CD4-positive, alpha-beta T cell treated with Interferon gamma for 1 hour (primary cell): ENCODE results near the gene C6orf89.

Source experiments
- DNase-seq: peaks from one replicate; pipeline ENCODE4 v3.0.0-alpha.2; 2020

C6orf89 gene

DNA sequence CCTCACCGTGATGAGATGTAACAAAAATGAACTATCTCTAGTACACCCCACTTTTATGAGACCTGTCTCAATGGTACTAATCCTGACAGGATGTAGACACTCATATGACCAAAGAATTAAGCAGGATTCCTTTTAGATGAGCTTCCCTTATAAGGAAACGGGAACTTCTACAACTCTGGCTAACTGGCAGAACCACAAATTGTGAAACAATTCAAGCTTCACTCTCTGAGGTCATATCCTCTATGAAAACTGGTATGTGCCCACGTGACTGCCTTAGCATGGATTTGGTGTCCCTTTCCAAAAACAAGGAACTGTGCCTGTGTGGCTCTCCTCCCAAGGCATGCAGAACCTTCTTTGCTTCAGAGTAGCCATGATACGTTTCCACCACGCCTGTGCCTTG, 32.4 kb upstream of the C6orf89 start:
- peak; percentile 46 for DNase-seq

DNA sequence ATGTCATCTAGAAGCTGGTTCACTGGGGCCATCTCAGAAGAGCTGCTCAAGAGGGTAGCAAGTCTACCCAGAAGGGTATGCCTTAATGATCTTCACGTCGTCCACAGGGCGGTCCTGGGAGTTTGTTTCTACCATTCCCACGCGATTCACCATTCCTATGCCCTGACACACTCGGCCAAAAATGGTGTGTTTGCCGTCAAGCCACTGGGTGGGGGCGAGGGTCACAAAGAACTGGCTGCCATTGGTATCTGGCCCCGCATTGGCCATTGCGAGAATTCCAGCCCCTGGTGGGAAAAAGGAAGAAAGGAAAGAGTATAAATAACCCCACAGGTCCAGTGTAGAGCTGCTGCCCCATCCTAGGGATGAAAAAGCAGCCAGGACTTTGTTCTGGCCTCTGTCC, 30.0 kb upstream of the C6orf89 start:
- no peak for DNase-seq

DNA sequence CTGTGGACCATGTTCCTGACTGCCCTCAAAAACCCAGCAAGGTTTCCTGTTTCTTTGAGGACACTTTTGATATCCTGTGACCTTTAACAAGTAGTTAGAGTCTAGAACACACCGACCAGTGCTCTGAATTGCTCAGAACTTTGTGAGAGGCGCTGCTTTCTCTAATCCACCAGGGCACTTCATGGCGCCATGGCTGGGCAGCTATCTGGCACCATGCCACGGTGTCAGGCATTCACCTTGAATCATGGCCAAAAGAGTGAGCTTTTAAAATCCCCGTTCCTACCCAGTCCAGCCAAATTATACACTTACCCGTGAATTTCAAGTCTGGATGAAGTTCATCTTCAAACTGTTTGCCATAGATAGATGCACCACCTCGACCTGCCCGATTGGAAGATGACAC, 29.5 kb upstream of the C6orf89 start:
- DNase-seq, result no peak

DNA sequence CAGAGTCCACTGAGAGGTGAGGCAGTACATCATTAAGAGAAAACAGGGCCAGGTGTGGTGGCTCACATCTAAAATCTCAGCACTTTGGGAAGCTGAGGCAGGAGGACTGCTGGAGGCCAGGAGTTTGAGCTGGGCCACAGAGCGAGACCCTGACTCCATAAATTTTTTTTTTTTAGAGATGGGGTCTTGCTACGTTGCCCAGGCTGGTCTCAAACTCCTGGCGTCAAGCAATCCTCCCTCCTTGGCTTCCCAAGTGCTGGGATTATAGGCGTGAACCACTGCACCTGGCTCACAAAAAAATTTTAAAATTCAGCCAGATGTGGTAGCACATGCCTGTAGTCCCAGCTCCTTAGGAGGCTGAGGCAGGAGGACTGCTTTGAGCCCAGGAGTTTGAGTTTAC, 28.4 kb upstream of the C6orf89 start:
- DNase-seq, result no peak

DNA sequence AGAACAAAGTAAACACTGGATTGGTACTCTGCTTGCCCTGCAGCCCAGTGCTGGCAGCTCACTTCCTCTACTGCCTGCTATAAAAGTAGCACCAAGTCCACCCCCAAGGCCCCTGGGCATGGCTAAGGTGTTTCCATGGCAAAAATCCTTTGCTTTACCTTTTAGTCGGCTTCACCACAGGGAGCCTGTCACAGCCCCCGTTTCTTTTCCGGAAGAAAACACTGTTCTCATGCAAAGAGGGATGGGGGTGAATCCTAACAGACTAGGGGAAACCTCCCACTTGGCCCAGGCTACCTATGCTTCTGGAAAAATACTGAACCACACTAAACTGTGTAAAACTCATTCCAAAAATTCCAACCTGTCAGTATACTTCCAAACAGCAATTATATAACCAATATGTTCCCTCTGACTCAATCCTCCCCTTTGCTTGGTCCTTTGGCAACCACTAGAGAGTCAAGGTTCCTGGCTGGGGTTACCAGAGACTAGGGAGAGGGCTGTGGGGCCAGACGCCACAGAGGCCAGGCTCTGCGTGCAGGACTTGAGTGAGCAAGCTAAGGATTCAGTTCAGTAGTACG, 27.3 kb upstream of the C6orf89 start:
- no peak for DNase-seq

DNA sequence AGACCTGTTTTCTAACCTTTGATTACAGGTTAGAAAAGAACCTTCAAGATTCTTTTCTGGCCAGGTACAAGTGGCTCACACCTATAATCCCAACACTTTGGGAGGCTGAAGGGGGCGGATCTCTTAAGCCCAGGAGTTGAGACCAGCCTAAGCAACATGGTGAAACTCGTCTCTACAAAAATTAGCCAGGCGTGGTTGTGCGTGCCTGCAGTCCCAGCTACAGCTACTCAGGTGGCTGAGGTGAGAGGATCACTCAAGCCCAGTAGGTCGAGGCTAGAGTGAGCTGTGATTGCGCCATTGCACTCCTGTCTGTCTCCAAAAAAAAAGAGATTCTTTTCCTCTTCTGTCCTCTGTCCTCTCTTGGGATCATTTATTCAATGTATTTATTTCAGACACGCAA, 25.6 kb upstream of the C6orf89 start:
- no peak for DNase-seq

DNA sequence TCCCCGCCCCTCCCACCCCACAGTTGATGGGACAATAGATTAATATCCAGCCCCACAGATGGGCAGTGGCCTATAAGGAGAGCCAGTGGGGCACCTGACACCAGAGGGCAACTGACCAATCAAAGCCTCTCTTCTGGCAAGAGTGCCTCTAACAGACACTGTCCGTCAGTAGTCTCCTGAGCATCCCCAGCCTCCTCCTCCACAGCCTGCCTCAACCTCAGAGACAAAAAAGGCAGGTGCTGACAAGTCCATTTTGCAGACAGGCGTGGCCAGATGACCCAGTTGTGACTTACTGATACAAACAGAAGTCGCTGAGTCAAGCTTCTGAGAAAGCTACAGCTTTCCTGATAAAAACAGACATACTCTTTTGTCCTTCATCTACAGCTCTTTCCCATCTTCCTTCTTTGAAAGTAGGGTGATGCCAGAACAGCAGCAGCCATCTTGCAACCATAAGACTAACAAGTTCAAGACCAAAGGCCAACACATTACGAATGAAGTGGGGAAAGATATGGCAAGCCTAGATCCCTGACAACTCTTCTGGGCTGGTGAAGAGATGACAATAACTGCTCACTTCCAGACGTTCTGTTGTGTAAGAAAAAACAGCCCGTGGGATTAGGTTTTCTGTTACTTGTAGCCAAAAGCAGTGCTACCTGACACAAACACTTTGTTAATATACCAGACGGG, 23.4 kb upstream of the C6orf89 start:
- no peak for DNase-seq

DNA sequence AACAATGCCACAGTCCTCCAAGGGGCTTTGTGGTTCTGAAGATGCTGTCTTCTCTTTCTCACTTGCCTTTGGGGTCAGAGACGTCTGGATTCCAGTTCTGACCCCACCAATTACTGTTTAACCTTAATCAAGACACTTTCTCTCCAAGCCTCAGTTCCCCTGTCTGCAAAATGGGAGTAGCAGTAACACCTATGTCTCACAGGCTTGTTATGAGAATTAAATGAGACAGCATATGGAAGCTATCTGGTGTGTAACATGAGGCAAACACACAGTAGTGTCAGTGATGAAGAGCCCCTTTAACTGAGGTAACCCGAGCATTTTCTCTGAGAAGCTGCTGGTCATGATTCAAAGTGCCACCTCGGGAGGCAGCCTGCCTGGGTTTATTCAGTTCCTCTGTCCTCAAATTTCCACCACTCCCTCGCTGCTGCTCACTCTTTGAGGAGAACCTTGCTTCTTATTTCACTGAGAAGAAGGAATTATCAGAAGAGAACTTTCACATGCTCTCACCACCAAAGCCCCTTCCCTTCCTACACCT, 22.8 kb upstream of the C6orf89 start:
- DNase-seq, result no peak

DNA sequence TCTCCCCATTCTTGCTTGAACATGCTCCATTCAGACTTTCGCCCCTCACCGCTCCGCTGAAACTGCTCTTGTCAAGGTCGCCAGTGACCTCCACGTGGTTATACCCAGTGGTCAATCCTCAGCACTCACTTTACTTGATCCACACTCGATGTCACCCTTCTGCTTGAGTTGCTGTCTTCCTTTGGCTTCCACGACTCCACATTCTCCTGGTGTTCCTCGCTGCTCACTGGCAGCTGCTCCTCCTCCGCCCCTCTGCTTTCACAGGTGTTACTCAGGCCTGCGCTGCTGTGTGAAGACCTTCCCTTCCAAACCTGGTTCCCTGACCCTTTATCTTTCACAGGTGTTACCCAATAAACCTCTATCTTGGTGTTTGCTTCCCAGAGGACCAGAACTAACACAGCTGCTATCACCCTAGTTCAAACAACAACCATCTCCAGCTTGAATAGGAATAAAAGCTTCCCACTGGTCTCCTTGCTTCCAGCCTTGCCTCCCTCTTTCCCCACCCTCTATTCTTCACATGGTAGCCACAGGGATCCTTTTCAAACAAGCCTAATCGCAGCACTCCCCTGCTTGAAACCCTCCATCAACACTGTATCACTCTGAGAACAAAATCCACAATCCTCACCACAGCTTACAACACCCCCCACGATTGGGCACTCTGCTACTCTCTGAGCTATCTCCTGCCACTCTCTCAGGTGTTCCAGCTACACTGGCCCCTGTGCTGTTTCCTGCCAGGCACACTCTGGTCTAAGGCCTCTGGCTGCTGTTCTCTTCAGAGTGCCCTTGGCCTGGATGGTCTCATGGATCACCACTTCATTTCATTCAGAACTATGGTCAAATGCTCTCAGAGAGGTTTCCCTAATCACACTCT, 21.8 kb upstream of the C6orf89 start:
- DNase-seq, result no peak

DNA sequence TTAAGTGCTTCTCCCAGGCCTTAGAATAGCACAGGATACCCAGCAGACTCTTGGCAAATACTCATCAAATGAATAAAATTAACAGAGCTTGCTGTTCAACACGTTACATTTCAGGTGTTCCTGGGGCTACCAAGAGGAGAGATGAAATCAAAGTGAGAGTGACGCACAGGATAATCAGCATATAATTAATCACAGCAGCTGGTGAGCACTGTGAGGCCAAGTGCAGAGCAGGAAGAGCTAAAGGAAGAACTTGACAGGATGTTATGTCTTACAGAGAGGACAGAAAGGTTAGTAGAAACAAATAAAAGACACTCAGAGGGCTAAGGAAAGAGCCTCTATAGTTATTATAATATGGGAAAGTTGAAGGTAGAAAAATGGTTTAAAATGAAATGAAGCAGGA, 19.9 kb upstream of the C6orf89 start:
- no peak for DNase-seq

DNA sequence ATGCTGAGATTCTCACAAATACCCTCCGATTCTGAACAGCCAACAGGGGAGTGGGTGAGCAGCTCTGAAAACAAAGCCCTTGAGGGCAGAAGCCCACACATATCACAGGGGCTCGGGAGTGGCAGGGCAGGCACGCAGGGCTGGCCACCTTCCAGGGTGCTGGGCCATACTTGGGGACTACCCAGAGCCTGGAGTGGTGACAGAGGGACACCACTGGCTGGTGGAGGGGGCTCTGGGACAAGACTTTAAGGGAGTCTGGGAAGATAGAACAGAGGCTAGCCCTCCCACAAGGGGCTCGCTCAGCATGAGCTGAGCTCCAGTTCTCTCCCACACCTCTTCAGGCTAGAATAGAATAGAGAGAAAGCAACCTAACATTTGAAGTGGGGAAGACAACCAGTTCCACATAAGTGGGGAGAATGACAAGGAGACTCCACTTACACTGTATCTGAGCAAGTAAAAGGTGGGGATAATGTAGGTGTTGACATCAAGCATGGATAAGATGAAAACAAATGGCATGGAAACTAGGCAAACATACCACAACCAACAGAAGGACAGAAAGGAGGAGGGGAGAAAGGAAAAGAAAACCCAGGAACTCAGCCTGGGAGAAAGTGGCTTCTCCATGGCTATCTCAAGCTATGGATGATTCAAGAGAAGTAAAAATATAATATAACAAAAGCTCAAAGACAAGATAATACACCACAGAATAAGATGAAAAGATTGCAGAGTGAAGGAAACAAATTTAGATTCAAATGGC, 18.1 kb upstream of the C6orf89 start:
- no peak for DNase-seq

DNA sequence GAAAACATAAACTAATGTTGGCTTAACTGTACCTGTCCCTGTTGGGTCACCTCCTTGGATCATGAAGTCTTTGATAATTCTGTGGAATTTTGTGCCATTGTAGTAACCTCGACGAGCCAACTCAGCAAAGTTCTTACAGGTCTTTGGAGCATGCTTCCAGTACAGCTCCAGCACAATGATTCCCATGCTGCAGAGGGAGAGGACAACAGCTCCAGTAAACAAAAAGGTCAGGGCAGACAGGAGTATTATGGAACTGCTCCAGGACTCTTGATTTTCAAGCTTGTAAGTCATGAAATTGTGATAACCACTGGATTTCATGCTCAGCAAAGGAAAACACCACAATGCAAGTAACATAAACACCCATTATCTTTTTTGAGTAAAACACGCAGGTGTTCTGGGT, 14.1 kb upstream of the C6orf89 start:
- DNase-seq, result no peak

DNA sequence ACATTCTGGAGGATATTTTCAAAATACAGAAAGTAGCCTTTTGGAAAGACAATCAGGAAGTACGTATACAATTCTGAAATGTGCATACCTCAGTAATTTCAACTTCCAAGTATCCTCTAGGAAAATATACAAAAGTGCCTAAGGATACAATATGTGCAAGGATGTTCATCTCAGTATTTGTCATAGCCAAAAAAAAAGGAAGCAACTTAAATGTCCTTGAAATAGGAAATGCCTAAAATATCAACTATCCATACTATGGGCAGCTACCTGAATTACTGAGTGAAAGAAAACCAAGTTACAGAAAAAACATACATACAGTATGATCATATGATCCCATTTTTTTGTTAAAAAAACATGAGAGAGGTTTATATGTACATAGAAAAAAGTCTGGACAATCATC, 12.6 kb upstream of the C6orf89 start:
- no peak for DNase-seq

DNA sequence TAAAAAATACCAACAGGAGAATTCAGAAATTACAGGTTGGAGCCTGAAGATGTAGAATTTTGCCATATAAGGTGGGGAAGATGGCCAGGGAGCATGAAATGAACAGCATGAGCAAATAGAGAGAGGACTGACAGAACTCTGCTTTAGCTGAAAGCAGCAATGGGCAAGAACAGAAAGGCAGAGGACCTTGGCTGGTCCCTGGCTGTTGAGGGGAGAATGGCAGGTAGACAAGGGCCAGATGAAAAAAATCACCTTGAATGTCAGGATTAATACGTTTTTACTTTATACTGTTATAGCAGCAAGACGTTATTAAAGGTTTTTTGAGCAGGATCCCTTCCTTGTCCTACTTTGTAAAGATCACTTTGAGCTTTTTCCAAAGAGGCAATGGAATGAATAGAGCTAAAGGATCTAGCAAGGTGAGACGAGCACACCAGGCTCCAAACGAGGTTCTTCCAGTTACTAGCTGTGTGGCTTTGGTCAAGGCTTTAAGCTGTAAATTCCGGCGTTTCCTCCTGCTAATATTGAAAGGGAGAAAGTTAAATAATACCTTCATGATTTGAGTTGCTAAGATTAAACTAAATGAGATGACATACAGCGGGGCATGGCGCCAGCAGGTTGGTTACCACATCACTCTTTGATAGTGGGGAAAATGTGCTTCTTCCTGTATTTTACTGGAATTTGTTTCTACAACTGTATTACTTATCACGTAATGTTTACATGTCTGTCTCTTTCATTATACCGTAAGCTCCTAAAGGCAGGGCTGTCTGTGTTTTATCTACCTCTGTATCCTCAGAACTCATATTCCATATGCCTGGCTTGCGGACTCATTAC, 11.9 kb upstream of the C6orf89 start:
- DNase-seq, result no peak

DNA sequence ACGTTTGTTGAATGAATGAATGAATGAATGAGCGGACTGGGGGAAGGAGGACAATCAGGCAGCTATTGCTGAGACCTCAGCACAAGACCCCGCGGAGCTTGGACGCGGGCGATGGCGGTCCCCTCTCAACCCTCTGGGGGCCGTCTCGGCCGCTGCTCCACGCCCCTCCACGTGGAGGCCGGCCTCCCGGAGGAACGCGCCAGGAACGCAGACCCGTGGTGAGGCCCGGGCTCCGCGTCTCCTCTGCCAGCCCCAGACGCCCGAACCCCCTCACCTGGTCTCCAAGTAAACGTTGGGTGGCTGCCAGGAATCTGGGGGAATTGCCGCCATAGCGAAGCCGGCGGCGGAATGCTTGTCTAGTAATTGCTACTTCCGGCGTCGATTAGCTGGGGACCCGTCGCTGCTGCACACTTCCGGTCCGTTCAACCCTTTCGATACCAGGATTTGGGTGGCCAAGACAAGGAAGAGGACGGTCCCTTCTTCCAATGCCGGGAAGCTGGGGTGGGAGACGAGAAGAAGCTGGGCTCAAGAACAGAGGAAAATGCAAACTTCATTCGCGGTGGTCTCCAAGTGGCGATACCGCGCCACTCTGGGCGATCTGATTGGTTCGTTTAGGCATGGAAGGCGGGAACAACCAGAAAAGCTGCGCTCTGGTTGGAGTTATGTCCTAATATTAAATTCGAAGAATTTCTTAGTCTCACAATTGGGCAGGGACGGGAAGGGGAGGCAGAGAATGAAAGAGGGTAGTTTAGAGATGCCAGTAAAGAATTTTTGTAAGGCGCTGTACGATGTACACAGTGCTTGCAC, 11.1 kb upstream of the C6orf89 start, which contains the start of gene PPIL1:
PPIL1 (minus strand) TSS at position 361 of the 807 bp plus-strand sequence; CDS start at position 330, 31 bp downstream.
- peak; percentile 84 for DNase-seq

DNA sequence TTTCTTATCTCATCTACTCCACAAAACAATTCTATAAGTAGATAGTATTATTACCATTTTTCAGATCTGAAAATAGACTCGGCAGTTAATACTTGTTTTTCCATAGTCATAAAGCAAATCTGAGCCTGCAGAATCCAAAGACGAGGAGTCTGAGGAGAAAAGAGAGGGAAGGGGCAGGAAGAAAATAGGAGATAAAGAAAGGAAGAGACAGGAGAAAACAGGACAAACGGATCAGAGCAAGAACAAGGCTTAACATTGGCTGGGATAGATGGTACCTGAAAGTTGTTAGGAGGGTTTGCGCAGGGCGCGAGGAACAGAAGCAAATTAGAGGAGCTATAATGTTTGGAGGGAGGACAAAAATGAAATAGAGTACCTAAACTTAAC, 10.5 kb upstream of the C6orf89 start:
- DNase-seq, result no peak

DNA sequence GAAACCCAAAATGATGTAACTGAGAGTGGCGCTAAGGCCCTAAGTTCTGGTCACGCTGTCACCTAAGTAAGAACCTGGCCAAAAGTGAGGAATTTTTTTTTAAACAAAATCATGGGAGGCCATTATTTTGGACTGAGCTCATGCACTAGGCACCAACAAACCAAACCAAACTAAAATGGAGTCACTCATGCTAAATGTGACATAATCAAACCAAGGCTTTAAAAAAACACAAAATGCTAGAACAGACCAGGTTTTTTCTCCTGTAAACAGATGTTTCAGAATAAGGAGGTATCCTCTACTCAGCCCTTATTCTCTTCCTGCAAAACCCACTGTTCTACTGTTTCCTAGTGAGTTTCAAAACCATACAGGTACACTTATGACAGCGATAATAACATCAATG, 1.1 kb upstream of the C6orf89 start:
- no peak for DNase-seq

DNA sequence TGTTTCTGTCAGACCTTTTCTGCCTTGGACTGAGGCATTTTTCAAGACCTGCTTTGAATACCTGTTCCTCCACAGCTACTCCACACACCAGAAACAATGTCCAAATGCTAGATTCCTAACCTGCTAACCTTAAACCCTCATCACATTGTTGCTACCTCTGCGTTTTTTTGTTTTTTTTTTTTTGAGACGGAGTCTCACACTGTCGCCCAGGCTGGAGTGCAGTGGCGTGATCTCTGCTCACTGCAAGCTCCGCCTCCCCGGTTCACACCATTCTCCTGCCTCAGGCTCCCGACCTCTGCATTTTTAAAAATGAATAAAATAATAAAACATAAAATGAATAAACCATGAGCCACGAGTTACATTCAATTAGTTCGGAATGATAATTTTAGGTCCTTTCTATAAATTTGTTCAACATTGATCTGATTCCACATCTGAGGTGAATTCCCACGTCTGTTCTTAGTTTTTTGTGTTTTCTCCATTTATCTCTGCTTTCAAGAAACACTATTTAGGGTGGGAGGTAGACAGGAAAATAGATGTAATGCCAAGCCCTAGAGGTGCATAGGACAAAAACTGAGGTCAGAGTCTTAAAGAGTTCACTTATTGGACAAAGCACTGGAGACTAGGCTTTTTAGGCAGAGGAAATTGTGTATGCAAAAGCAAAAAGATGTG, 1.3 kb downstream of the C6orf89 start:
- no peak for DNase-seq

DNA sequence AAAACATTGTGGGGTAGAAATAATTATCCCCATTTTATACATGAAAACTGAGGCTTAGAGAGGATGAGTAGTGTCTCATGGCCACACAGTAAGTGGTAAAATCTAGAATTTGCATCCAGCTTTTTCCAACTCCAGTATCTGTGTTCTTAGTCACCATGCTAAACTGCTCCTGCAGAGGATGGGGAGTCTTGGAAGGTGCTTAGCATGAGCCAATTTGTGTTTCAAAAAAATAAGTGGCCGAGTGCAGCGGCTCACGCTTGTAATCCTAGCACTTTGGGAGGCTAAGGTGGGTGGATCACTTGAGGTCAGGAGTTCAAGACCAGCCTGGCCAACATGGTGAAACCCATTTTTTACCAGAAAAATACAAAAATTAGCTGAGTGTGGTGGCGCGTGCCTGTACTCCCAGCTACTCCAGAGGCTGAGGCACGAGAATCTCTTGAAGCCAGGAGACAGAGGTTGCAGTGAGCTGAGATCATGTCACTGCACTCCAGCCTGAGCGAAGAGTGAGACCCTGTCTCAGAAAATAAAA, 2.4 kb downstream of the C6orf89 start:
- DNase-seq, result no peak
